Upper lobe of right lung (tissue), 1 donor: ENCODE measurements around the gene NUAK2. TPM values are rescaled to one million over a fixed set of nuclear protein-coding genes. Genes with fewer than 3 reads are reported as not detected.

Source experiments
- ATAC-seq: fragments of 200-7000 bp; cut with Tn5 transposase; one replicate; pipeline ENCODE4 v1.9.1; 2020; ENCODE audit warnings: mild to moderate bottlenecking, moderate library complexity
- DNase-seq: peaks from one replicate; pipeline ENCODE4 v3.0.0-alpha.2; 2020
- H3K27ac ChIP-seq: fragments of 200-600 bp; one replicate; pipeline ENCODE4 v1.8.0; 2022
- H3K27me3 ChIP-seq: fragments of 200-600 bp; one replicate; pipeline ENCODE4 v1.8.0; 2022; ENCODE audit warnings: mild to moderate bottlenecking
- H3K36me3 ChIP-seq: fragments of 200-600 bp; one replicate; pipeline ENCODE4 v1.8.0; 2022
- H3K4me1 ChIP-seq: fragments of 200-600 bp; one replicate; pipeline ENCODE4 v1.8.0; 2022
- H3K4me3 ChIP-seq: fragments of 200-600 bp; one replicate; pipeline ENCODE4 v1.8.0; 2022; ENCODE audit warnings: mild to moderate bottlenecking
- H3K9me3 ChIP-seq: fragments of 200-600 bp; one replicate; pipeline ENCODE4 v1.8.0; 2022
- CTCF ChIP-seq: fragments of 200-600 bp; IDR thresholded peaks from one replicate; pipeline ENCODE4 v1.8.0; 2022; ENCODE audit warnings: antibody characterized with exemption
- intact Hi-C: fragments of 100-400 bp; cut with DNase I; formaldehyde crosslinking; loops from one replicate; pipeline ENCODE4 v1.11.0; 2022
- total RNA-seq: library from RNA; stranded (reverse); fragmentation: NEBNext Ultra II Directional; extraction: Animal tissue kit (Norgen Biotek cat#: 25700); gene quantifications from one replicate; pipeline ENCODE4 v1.2.1, GENCODE V29; 2021
- donor health status: DM: no; HTN: yes; CAD: no; lungs with severe emphysema.

The NUAK2 gene
- total RNA-seq, 1 donor from 2014 or later = 8.8 TPM

GRCh38 chr1:205360891-205361290 lies 39.3 kb upstream of the NUAK2 start:
- H3K36me3 ChIP-seq = no peaks in the 10 kb centered on the region
- DNase-seq (no peak), ATAC-seq (no peak)
- intact Hi-C loops = no loop called here
- no peaks in the 10 kb centered on the region for H3K4me1 ChIP-seq
- H3K27me3 ChIP-seq = peaks cover 20% of the 10 kb centered on the region
- no peak overlapping the region for H3K4me3 ChIP-seq
- H3K27ac ChIP-seq = no peak overlapping the region
- H3K9me3 ChIP-seq = no peaks in the 10 kb centered on the region
- TF ChIP-seq CTCF = no peak

GRCh38 chr1:205359771-205360565 lies 38.4 kb upstream of the NUAK2 start:
- no peak for TF ChIP-seq CTCF
- Histone ChIP-seq H3K27ac (no peak overlapping the region), H3K9me3 (no peaks in the 10 kb centered on the region), H3K4me3 (no peak overlapping the region), H3K27me3 (peaks cover 20% of the 10 kb centered on the region), H3K4me1 (no peaks in the 10 kb centered on the region), H3K36me3 (no peaks in the 10 kb centered on the region)
- ATAC-seq (no peak), DNase-seq (peak; percentile 25)
- intact Hi-C loops = loop anchor here (10.0 kb wide), 1 partner anchor 125 kb away; no protein-coding TSS in a partner anchor

- no peaks in the 10 kb centered on the region for H3K36me3 ChIP-seq
- no peak overlapping the region for H3K4me3 ChIP-seq
- no peak for ATAC-seq
- no peak for DNase-seq
- no peaks in the 10 kb centered on the region for H3K4me1 ChIP-seq
- intact Hi-C loops = loop anchor here (10.0 kb wide), 1 partner anchor 126 kb away; no protein-coding TSS in a partner anchor
- no peaks in the 10 kb centered on the region for H3K9me3 ChIP-seq
- no peak for TF ChIP-seq CTCF
- H3K27me3 ChIP-seq = peaks cover 20% of the 10 kb centered on the region
- H3K27ac ChIP-seq = no peak overlapping the region
Measured at GRCh38 chr1:205358579-205358978, 37.0 kb upstream of the NUAK2 start.

- Histone ChIP-seq H3K27ac (no peak overlapping the region), H3K27me3 (peaks cover 20% of the 10 kb centered on the region), H3K36me3 (no peaks in the 10 kb centered on the region), H3K9me3 (no peaks in the 10 kb centered on the region), H3K4me3 (no peak overlapping the region), H3K4me1 (no peaks in the 10 kb centered on the region)
- intact Hi-C loops = loop anchor here (10.0 kb wide), 1 partner anchor 127 kb away; no protein-coding TSS in a partner anchor
- TF ChIP-seq CTCF = no peak
- DNase-seq = no peak
- ATAC-seq = no peak
Measured at GRCh38 chr1:205357567-205357966, 36.0 kb upstream of the NUAK2 start.

GRCh38 chr1:205356440-205357139 lies 35.0 kb upstream of the NUAK2 start, which contains the start of gene KLHDC8A:
Gene KLHDC8A, minus strand, starts transcription at chr1:205356922. Its CDS starts 13,318 bp downstream, at chr1:205343604.
- ATAC-seq (no peak), DNase-seq (no peak)
- intact Hi-C loops = loop anchor here (10.0 kb wide), 1 partner anchor 128 kb away; no protein-coding TSS in a partner anchor
- Histone ChIP-seq H3K9me3 (no peaks in the 10 kb centered on the region), H3K27ac (no peak within 1 kb of the TSS), H3K36me3 (no peaks in the 10 kb centered on the region), H3K4me1 (no peaks in the 10 kb centered on the region), H3K27me3 (peaks cover 20% of the 10 kb centered on the region), H3K4me3 (no peak within 1 kb of the TSS)
- no peak for TF ChIP-seq CTCF
